Naive thymus-derived CD4-positive, alpha-beta T cell (primary cell): ENCODE results near the gene ARMC9. TPM values are rescaled to one million over a fixed set of nuclear protein-coding genes. Genes with fewer than 3 reads are reported as not detected.
A peak's percentile ranks its signal among the peaks of the same experiment; 100 is the strongest.

Experiments used
- ATAC-seq: fragments of 150-1000 bp; cut with Tn5 transposase; 2 replicates; pipeline ENCODE4 v1.10.0; 2021; ENCODE audit warnings: mild to moderate bottlenecking, moderate library complexity
- CTCF ChIA-PET: fragments of 350-600 bp; sonication (Branson Sonifier 250); formaldehyde crosslinking; loops from one replicate; lab custom pipeline; 2021; ENCODE audit warnings: antibody characterized with exemption; lab: Charles Lee
- POLR2A ChIA-PET: fragments of 350-600 bp; sonication (Branson Sonifier 250); formaldehyde crosslinking; loops from one replicate; lab custom pipeline; 2021; ENCODE audit warnings: antibody characterized with exemption, inconsistent platforms; lab: Charles Lee
- DNase-seq, 9 donors: peaks; one replicate each; pipeline versions ENCODE4 v3.0.0 to v3.0.0-alpha.2; 2020 to 2022; ENCODE audit warnings: mixed read lengths in 1 of 9
- H3K27ac ChIP-seq: one replicate; pipeline ENCODE4 v1.7.0; 2013; ENCODE audit warnings: mild to moderate bottlenecking, low read depth, low read length, moderate library complexity
- H3K27me3 ChIP-seq, 2 donors: one replicate each; pipeline ENCODE4 v1.7.0; 2013; ENCODE audit warnings: low read length in 2 of 2, mild to moderate bottlenecking in 2 of 2, moderate library complexity in 2 of 2; ENCODE audit not compliant: control insufficient read depth in 2 of 2, insufficient read depth in 2 of 2
- H3K36me3 ChIP-seq, 3 experiments: 1 replicate in 2 of 3; 2 replicates in 1 of 3; pipeline ENCODE4 v1.7.0; 2013; ENCODE audit warnings: low read length in 3 of 3, mild to moderate bottlenecking in 3 of 3, moderate library complexity in 1 of 3; ENCODE audit not compliant: insufficient read depth in 3 of 3, control insufficient read depth in 2 of 3
- H3K4me1 ChIP-seq, 2 donors: one replicate each; pipeline ENCODE4 v1.7.0; 2013; ENCODE audit warnings: low read length in 2 of 2, mild to moderate bottlenecking in 2 of 2, moderate library complexity in 1 of 2; ENCODE audit not compliant: control insufficient read depth in 2 of 2, insufficient read depth in 2 of 2
- H3K4me3 ChIP-seq: 2 replicates; pipeline ENCODE4 v1.7.0; 2013; ENCODE audit warnings: mild to moderate bottlenecking, low read length
- H3K9me3 ChIP-seq, 3 experiments: 1 replicate in 2 of 3; 2 replicates in 1 of 3; pipeline ENCODE4 v1.7.0; 2013; ENCODE audit warnings: low read length in 3 of 3; ENCODE audit not compliant: control insufficient read depth in 2 of 3
- H3K27ac Mint-ChIP-seq, 9 donors: one replicate each; pipeline ENCODE4 v1.8.0; 2020 to 2022; ENCODE audit warnings: mixed read lengths in 9 of 9, mild to moderate bottlenecking in 8 of 9, moderate library complexity in 5 of 9, inconsistent platforms in 2 of 9
- H3K27me3 Mint-ChIP-seq, 5 donors: one replicate each; pipeline ENCODE4 v1.8.0; 2021 to 2022; ENCODE audit warnings: mixed read lengths in 5 of 5, mild to moderate bottlenecking in 1 of 5
- H3K36me3 Mint-ChIP-seq, 5 donors: one replicate each; pipeline ENCODE4 v1.8.0; 2020 to 2022; ENCODE audit warnings: mixed read lengths in 5 of 5, mild to moderate bottlenecking in 3 of 5, inconsistent platforms in 1 of 5
- H3K4me1 Mint-ChIP-seq, 7 donors: one replicate each; pipeline ENCODE4 v1.8.0; 2020 to 2022; ENCODE audit warnings: mixed read lengths in 7 of 7, mild to moderate bottlenecking in 3 of 7, inconsistent platforms in 1 of 7
- H3K4me3 Mint-ChIP-seq, 10 donors: one replicate each; pipeline ENCODE4 v1.8.0; 2020 to 2022; ENCODE audit warnings: mild to moderate bottlenecking in 10 of 10, mixed read lengths in 10 of 10, moderate library complexity in 6 of 10, inconsistent platforms in 2 of 10
- H3K9me3 Mint-ChIP-seq, 11 donors: one replicate each; pipeline ENCODE4 v1.8.0; 2020 to 2022; ENCODE audit warnings: mixed read lengths in 11 of 11, mild to moderate bottlenecking in 4 of 11, inconsistent platforms in 1 of 11, moderate library complexity in 1 of 11
- intact Hi-C, 2 donors: fragments of 100-400 bp; cut with micrococcal nuclease; formaldehyde crosslinking; loops; one replicate each; pipeline ENCODE4 v1.15.1; 2023
- polyA plus RNA-seq, 2 donors: library from polyadenylated mRNA; unstranded; fragments of 300-500 nt; fragmentation: Illumina TruSeq; gene quantifications; one replicate each; pipeline ENCODE4 v1.2.3, GENCODE V29; 2021
- total RNA-seq, 6 experiments: library from RNA in 5 of 6; stranded (reverse) in 5 of 6; gene quantifications; 1 replicate in 5 of 6; 2 replicates in 1 of 6; pipeline ENCODE4 v1.2.3 and lab custom pipeline; 2021 to 2026

The ARMC9 gene
- total and polyA plus RNA-seq, 7 experiments from 2014 or later, result 0.45 to 2.0 (median 0.85) TPM

DNA sequence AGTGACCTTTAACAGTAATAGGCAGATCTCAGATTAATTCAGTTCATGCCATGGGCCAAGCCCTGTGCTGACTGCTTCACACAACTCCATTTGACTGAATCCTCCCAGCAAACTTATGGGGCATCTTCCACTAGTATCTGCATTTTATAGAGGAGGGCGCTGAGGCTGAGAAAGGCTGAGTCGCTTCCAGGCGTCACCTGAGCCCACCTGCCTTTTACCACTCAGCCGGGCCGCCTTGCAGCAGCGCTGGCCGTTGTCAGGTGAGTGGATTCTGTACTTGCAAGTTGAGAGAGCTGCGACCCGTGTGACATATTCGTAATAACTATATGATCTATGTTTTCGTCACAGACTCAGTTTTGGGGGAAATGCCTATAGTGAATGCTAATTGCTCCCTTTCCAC, 137.8 kb downstream of the ARMC9 start:
- ATAC-seq (no peak), DNase-seq (no peak)
- H3K4me1 Mint-ChIP-seq, result no peaks in the 10 kb centered on the region
- no peak overlapping the region for H3K4me3 Mint-ChIP-seq
- no peaks in the 10 kb centered on the region for H3K27me3 ChIP-seq
- H3K9me3 ChIP-seq, result no peaks in the 10 kb centered on the region
- no peaks in the 10 kb centered on the region for H3K4me1 ChIP-seq
- no peaks in the 10 kb centered on the region for H3K36me3 ChIP-seq
- ChIA-PET CTCF (interaction anchor here (0.6 kb wide), 2 partner anchors 70 to 464 kb away, joined by 4 to 5 read pairs; no protein-coding TSS in a partner anchor), POLR2A (no interaction called here)
- intact Hi-C loops, result no loop called here
- H3K27ac ChIP-seq, result no peak overlapping the region
- no peak overlapping the region for H3K4me3 ChIP-seq
- no peak overlapping the region for H3K27ac Mint-ChIP-seq
- H3K9me3 Mint-ChIP-seq, result no peaks in the 10 kb centered on the region
- H3K27me3 Mint-ChIP-seq, result no peaks in the 10 kb centered on the region
- H3K36me3 Mint-ChIP-seq, result no peaks in the 10 kb centered on the region

DNA sequence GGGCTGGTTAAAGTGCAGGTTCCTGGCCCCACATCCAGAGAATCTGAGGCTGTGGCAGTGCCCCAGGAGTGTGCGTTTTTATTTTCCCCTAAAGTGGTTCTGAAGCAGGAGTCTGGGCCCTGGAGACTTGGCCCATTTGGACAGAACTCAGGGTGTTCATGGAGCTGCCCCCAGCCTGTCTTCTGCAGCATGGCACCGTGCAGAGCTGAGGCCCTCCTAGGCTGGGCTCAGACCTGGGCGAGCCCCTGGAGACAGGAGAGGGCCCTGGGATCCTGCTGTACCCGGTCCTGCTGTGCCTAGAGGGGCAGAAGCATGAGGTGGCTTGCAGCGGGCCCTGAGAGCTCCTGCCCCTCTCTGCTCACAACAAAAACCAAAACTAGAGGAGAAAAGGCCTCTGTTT, 138.3 kb downstream of the ARMC9 start:
- intact Hi-C loops, result no loop called here
- no peaks in the 10 kb centered on the region for H3K36me3 Mint-ChIP-seq

DNA sequence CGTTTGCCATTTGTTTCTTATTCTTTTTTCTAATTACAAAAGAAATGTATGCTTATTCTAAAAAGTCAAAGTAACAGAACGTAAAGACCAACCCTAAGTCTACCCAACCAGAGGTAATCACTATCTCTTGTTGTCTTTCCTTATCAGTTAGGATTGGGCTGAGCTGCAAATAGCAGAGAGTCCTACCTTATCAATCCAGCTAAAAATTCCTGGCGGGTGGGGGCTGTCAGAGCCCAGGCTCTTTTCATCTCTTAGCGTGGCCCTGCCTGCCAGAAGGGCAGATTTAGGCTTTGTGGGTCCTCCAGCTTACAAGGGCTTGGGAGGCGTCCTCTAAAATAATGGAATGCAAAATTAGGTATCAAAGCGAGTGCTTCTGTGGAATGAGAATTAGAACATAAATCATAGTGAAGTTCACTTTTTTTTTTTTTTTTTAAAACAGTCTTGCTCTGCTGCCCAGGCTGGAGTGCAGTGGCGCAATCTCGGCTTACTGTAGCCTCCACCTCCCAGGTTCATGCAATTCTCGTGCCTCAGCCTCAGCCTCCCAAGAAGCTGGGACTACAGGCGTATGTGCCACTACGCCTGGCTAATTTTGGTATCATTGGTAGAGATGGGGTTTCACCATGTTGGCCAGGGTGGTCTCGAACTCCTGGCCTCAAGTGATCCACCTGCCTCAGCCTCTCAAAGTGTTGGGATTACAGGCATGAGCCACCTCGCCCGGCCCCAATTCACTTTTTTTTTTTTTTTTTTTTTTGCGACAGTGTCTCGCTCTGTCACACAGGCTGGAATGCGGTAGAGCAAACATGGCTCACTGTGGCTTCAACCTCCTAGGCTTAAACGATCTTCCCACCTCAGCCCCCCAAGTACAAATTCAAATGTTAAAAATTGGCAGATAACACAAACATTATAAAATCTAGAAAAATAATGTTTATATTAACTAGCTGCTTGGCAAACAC, 139.7 kb downstream of the ARMC9 start:
- Mint-ChIP-seq H3K4me3 (no peak overlapping the region), H3K27ac (no peak overlapping the region), H3K36me3 (no peaks in the 10 kb centered on the region), H3K9me3 (no peaks in the 10 kb centered on the region), H3K4me1 (no peaks in the 10 kb centered on the region), H3K27me3 (no peaks in the 10 kb centered on the region)
- Histone ChIP-seq H3K4me3 (no peak overlapping the region), H3K9me3 (no peaks in the 10 kb centered on the region), H3K36me3 (no peaks in the 10 kb centered on the region), H3K4me1 (no peaks in the 10 kb centered on the region), H3K27ac (no peak overlapping the region), H3K27me3 (no peaks in the 10 kb centered on the region)
- POLR2A ChIA-PET, result no interaction called here
- intact Hi-C loops, result no loop called here
- CTCF ChIA-PET, result no interaction called here
- DNase-seq (no peak), ATAC-seq (no peak)

More for the DNA sequence above, 138.3 kb downstream of the ARMC9 start:
- ChIA-PET POLR2A (no interaction called here), CTCF (no interaction called here)
- ATAC-seq (no peak), DNase-seq (no peak)
- Mint-ChIP-seq H3K4me1 (no peaks in the 10 kb centered on the region), H3K4me3 (no peak overlapping the region), H3K27me3 (no peaks in the 10 kb centered on the region), H3K9me3 (no peaks in the 10 kb centered on the region), H3K27ac (no peak overlapping the region)
- Histone ChIP-seq H3K9me3 (no peaks in the 10 kb centered on the region), H3K27me3 (no peaks in the 10 kb centered on the region), H3K36me3 (no peaks in the 10 kb centered on the region), H3K4me3 (no peak overlapping the region), H3K27ac (no peak overlapping the region), H3K4me1 (no peaks in the 10 kb centered on the region)

DNA sequence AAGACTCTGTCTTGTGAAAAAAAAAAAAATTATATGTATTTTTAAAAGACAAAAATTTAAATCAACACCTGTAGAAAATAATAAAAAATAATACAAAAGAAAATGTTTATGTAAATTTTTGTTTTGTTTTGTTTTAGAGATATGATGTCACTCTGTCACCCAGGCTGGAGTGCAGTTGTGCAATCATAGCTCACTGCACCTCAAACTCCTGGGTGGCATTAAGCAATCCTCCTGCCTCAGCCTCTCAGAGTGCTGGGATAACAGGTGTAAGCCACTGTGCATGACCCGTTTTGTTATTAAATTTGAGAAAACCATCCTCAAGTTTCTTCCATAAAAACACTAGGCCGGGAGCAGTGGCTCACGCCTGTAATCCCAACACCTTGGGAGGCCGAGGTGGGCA, 140.9 kb downstream of the ARMC9 start:
- no peaks in the 10 kb centered on the region for H3K36me3 ChIP-seq
- no peaks in the 10 kb centered on the region for H3K4me1 Mint-ChIP-seq
- no peak overlapping the region for H3K27ac Mint-ChIP-seq
- no peak overlapping the region for H3K4me3 ChIP-seq
- no peaks in the 10 kb centered on the region for H3K9me3 ChIP-seq
- H3K27me3 ChIP-seq, result no peaks in the 10 kb centered on the region
- H3K9me3 Mint-ChIP-seq, result no peaks in the 10 kb centered on the region
- no peaks in the 10 kb centered on the region for H3K36me3 Mint-ChIP-seq
- no peak overlapping the region for H3K4me3 Mint-ChIP-seq
- ChIA-PET POLR2A (no interaction called here), CTCF (no interaction called here)
- DNase-seq, result no peak
- no peak for ATAC-seq
- peaks cover 0 to 2% (median 0%) of the 10 kb centered on the region in 5 donors for H3K27me3 Mint-ChIP-seq
- no peaks in the 10 kb centered on the region for H3K4me1 ChIP-seq
- H3K27ac ChIP-seq, result no peak overlapping the region
- intact Hi-C loops, result no loop called here

DNA sequence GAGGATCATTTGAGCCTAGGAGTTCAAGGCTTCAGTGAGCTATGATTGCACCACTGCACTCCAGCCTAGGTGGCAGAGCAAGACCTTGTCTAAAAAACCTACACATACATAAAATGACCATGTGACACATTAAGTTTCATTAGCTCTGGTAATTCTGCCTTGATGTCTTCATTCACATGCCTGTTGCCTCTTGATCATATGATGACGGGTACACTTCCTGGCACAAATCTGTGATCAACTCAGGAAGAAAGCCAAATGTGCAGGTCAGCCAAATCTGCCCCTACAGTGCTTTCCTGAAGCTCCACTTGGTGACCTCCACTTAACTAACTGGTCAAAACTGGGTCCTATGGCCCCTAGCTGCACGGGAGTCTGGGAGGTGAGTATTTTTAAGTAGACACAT, 142.7 kb downstream of the ARMC9 start:
- H3K9me3 Mint-ChIP-seq, result no peaks in the 10 kb centered on the region
- Histone ChIP-seq H3K9me3 (no peaks in the 10 kb centered on the region), H3K4me1 (no peaks in the 10 kb centered on the region), H3K4me3 (no peak overlapping the region), H3K27ac (no peak overlapping the region), H3K27me3 (no peaks in the 10 kb centered on the region), H3K36me3 (no peaks in the 10 kb centered on the region)
- intact Hi-C loops, result no loop called here
- H3K36me3 Mint-ChIP-seq, result no peaks in the 10 kb centered on the region
- ChIA-PET CTCF (no interaction called here), POLR2A (no interaction called here)
- DNase-seq (no peak), ATAC-seq (no peak)
- no peak overlapping the region for H3K4me3 Mint-ChIP-seq
- H3K4me1 Mint-ChIP-seq, result no peaks in the 10 kb centered on the region
- no peak overlapping the region for H3K27ac Mint-ChIP-seq
- peaks cover 0 to 11% (median 0%) of the 10 kb centered on the region in 5 donors for H3K27me3 Mint-ChIP-seq

DNA sequence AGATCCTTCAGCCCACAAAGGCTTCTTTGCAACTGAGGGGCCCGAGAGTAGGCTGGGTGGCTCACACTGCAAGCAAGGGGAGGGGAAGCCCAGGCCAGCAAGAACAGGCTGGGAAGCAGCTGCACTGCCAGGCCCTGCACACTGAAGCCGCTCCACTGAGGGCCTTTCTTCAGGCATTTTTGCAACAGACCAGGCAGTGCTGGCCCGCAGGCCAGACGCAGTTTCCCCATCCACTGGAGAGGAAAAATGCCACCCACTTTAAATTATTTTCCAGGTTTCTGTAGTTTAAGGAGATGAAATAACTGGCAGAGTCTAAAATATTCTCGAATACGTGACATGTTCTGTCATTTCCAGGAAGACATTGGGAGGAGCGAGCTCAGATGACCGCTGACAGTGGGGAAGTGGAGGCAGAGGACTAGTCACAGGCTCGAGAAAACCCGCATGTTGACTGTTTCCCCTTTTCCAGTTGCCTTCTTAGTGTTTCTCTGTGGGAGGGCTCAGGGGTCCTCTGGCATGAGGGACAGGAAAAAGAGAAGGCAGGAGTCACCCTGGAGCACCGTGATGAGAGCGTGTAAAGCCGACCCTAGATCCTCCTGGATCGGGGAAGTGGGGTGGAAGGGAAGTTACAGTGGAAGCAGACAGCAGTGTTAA, 143.8 kb downstream of the ARMC9 start:
- no peaks in the 10 kb centered on the region for H3K9me3 ChIP-seq
- Mint-ChIP-seq H3K4me1 (no peaks in the 10 kb centered on the region), H3K36me3 (no peaks in the 10 kb centered on the region), H3K27ac (no peak overlapping the region), H3K4me3 (no peak overlapping the region), H3K27me3 (peaks cover 0 to 14% (median 0%) of the 10 kb centered on the region in 5 donors), H3K9me3 (no peaks in the 10 kb centered on the region)
- H3K36me3 ChIP-seq, result no peaks in the 10 kb centered on the region
- no peak overlapping the region for H3K27ac ChIP-seq
- POLR2A ChIA-PET, result no interaction called here
- DNase-seq (no peak), ATAC-seq (peak; percentile 50)
- CTCF ChIA-PET, result no interaction called here
- no peaks in the 10 kb centered on the region for H3K4me1 ChIP-seq
- H3K4me3 ChIP-seq, result no peak overlapping the region
- intact Hi-C loops, result no loop called here
- no peaks in the 10 kb centered on the region for H3K27me3 ChIP-seq
